ENCODE data around the gene SRL.
A peak's percentile ranks its signal among the peaks of the same experiment; 100 is the strongest.

Gene SRL

DNA sequence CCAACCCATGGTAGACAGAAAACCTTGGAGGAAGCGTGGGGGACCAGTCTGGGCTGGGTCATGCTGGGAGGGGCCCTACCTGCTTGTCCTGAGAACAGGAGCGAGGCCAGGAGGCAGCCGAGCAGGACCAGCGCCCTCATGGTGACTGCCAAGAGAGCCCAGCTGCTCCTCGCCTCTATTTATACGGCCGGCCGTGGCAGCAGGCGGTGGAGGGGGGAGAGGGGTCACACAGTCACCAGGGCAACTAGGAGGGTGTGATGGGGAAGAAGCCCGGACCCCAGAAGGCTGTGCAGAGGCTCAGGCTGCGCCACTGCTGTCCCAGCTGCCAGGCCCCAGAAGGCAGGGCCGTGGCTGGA lies at the start of gene SRL:
Gene SRL (minus strand): TSS at position 153 of the 356 bp plus-strand sequence. CDS start 13 bp downstream, at position 140.
- no peaks in the 10 kb centered on the region for H3K36me3 ChIP-seq (ENCODE audit: control insufficient read depth in 1 of 2, insufficient read depth in 2 of 2, low read length in 2 of 2)
- no peaks in the 10 kb centered on the region for H3K9me3 ChIP-seq (ENCODE audit: control insufficient read depth in 1 of 2, low read length in 2 of 2)
- H3K9ac ChIP-seq (ENCODE audit: low read depth in 1 of 2, low read length in 2 of 2): no peak within 1 kb of the TSS
- no peak within 1 kb of the TSS for H3K4me3 ChIP-seq (ENCODE audit: low read depth in 1 of 2, low read length in 2 of 2)
- H3K27me3 ChIP-seq (ENCODE audit: control insufficient read depth in 1 of 2, insufficient read depth in 2 of 2, low read length in 2 of 2): no peaks in the 10 kb centered on the region
- H3K4me1 ChIP-seq (ENCODE audit: control insufficient read depth in 1 of 2, insufficient read depth in 2 of 2, low read length in 2 of 2): peaks cover 5 to 9% of the 10 kb centered on the region in 2 donors
- no peak within 1 kb of the TSS for H3K27ac ChIP-seq (ENCODE audit: low read depth, low read length)

- Histone ChIP-seq H3K4me1 (ENCODE audit: control insufficient read depth in 1 of 2, insufficient read depth in 2 of 2, low read length in 2 of 2) (peaks cover 3 to 7% of the 10 kb centered on the region in 2 donors), H3K27me3 (ENCODE audit: control insufficient read depth in 1 of 2, insufficient read depth in 2 of 2, low read length in 2 of 2) (no peaks in the 10 kb centered on the region), H3K9ac (ENCODE audit: low read depth in 1 of 2, low read length in 2 of 2) (no peak overlapping the region), H3K9me3 (ENCODE audit: control insufficient read depth in 1 of 2, low read length in 2 of 2) (no peaks in the 10 kb centered on the region), H3K27ac (ENCODE audit: low read depth, low read length) (no peak overlapping the region), H3K36me3 (ENCODE audit: control insufficient read depth in 1 of 2, insufficient read depth in 2 of 2, low read length in 2 of 2) (no peaks in the 10 kb centered on the region), H3K4me3 (ENCODE audit: low read depth in 1 of 2, low read length in 2 of 2) (no peak overlapping the region)
Observed at GRCh38 chr16:4290236-4290830, 48.5 kb upstream of the SRL start.

DNA sequence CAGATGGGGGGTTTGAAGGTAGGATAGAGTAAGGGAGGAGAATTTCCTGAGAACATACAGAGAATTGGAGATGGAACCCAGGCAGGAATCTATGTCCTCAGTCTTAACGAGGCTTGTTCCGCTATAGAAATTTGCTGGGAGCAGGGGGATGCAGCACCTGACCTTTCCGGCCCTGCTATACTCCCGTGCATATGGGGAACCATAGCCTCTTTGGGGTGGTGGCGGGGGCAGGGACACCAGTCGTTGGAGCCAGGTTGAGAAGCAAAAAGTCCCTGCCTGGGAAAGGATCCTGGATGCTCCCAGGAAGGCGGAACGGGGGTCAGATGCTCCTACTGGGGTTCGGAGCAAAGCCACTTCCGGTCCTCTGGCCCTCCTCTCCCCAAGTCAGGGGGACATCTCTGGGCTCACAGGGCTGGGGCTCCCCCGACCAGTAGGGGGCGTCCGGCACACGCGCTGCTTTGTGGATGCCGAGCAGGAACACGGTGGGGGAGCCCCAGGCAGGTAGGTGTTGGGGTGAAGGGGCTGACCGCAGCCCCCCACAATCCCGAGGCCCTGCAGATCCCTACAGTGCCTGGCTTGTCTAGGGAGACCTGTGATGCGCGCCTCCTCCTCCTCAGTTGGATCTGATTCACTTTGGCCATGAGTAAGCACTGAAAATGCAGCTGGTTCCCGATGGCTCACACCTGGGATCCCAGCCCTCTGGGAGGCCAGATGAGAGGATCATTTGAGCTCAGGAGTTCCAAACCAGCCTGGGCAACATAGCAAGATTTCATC lies 46.5 kb upstream of the SRL start:
- H3K9ac ChIP-seq (ENCODE audit: low read depth in 1 of 2, low read length in 2 of 2): no peak overlapping the region
- no peak overlapping the region for H3K4me3 ChIP-seq (ENCODE audit: low read depth in 1 of 2, low read length in 2 of 2)
- no peaks in the 10 kb centered on the region for H3K9me3 ChIP-seq (ENCODE audit: control insufficient read depth in 1 of 2, low read length in 2 of 2)

DNA sequence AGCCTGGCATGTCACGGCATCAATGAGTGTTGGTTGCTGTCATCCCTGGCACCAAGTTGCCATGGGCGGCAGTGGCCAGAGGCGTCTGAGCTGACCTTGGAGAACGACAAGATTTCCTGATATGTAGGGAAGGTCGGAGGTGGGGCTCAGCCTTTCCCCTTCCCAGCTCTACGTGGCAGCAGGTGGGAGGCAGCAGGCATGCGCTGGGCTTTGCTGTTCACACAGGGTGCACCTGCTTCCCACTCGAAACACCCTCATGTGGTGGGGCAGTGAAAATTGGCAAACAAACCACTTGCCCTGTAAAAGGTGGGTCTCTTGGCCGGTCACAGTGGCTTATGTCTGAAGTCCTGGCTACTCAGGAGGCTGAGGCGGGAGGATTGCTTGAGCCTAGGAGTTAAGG lies 43.3 kb upstream of the SRL start:
- H3K27ac ChIP-seq (ENCODE audit: low read depth, low read length): no peak overlapping the region
- H3K9me3 ChIP-seq (ENCODE audit: control insufficient read depth in 1 of 2, low read length in 2 of 2): no peaks in the 10 kb centered on the region
- no peaks in the 10 kb centered on the region for H3K27me3 ChIP-seq (ENCODE audit: control insufficient read depth in 1 of 2, insufficient read depth in 2 of 2, low read length in 2 of 2)
- no peak overlapping the region for H3K4me3 ChIP-seq (ENCODE audit: low read depth in 1 of 2, low read length in 2 of 2)
- peaks cover 3 to 7% of the 10 kb centered on the region in 2 donors for H3K4me1 ChIP-seq (ENCODE audit: control insufficient read depth in 1 of 2, insufficient read depth in 2 of 2, low read length in 2 of 2)
- no peaks in the 10 kb centered on the region for H3K36me3 ChIP-seq (ENCODE audit: control insufficient read depth in 1 of 2, insufficient read depth in 2 of 2, low read length in 2 of 2)
- H3K9ac ChIP-seq (ENCODE audit: low read depth in 1 of 2, low read length in 2 of 2): no peak overlapping the region

More for the DNA sequence above, 46.5 kb upstream of the SRL start:
- Histone ChIP-seq H3K27ac (ENCODE audit: low read depth, low read length) (no peak overlapping the region), H3K27me3 (ENCODE audit: control insufficient read depth in 1 of 2, insufficient read depth in 2 of 2, low read length in 2 of 2) (no peaks in the 10 kb centered on the region), H3K36me3 (ENCODE audit: control insufficient read depth in 1 of 2, insufficient read depth in 2 of 2, low read length in 2 of 2) (no peaks in the 10 kb centered on the region), H3K4me1 (ENCODE audit: control insufficient read depth in 1 of 2, insufficient read depth in 2 of 2, low read length in 2 of 2) (peaks cover 3 to 7% of the 10 kb centered on the region in 2 donors)

DNA sequence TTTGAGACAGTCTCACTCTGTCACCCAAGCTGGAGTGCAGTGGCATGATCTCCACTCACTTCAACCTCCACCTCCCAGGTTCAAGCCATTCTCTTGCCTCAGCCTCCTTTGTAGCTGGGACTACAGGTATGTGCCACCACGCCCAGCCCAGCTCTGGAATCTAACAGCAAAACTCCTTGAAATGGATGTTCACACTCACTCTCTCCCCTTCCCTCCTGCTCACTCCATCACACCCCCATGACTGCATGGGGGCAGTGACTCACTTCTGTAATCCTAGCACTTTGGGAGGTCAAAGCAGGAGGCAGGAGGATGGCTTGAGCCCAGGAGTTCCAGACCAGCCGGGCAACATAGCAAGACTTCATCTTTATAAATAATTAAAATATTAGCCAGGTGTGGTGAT lies 42.1 kb upstream of the SRL start:
- H3K9ac ChIP-seq (ENCODE audit: low read depth in 1 of 2, low read length in 2 of 2): no peak overlapping the region
- no peaks in the 10 kb centered on the region for H3K27me3 ChIP-seq (ENCODE audit: control insufficient read depth in 1 of 2, insufficient read depth in 2 of 2, low read length in 2 of 2)
- H3K27ac ChIP-seq (ENCODE audit: low read depth, low read length): no peak overlapping the region
- peaks cover 3 to 7% of the 10 kb centered on the region in 2 donors for H3K4me1 ChIP-seq (ENCODE audit: control insufficient read depth in 1 of 2, insufficient read depth in 2 of 2, low read length in 2 of 2)
- no peaks in the 10 kb centered on the region for H3K36me3 ChIP-seq (ENCODE audit: control insufficient read depth in 1 of 2, insufficient read depth in 2 of 2, low read length in 2 of 2)
- no peaks in the 10 kb centered on the region for H3K9me3 ChIP-seq (ENCODE audit: control insufficient read depth in 1 of 2, low read length in 2 of 2)
- H3K4me3 ChIP-seq (ENCODE audit: low read depth in 1 of 2, low read length in 2 of 2): no peak overlapping the region

- Histone ChIP-seq H3K4me1 (ENCODE audit: control insufficient read depth in 1 of 2, insufficient read depth in 2 of 2, low read length in 2 of 2) (peaks cover 3 to 5% of the 10 kb centered on the region in 2 donors), H3K36me3 (ENCODE audit: control insufficient read depth in 1 of 2, insufficient read depth in 2 of 2, low read length in 2 of 2) (no peaks in the 10 kb centered on the region), H3K4me3 (ENCODE audit: low read depth in 1 of 2, low read length in 2 of 2) (no peak overlapping the region), H3K27ac (ENCODE audit: low read depth, low read length) (no peak overlapping the region), H3K9me3 (ENCODE audit: control insufficient read depth in 1 of 2, low read length in 2 of 2) (no peaks in the 10 kb centered on the region), H3K9ac (ENCODE audit: low read depth in 1 of 2, low read length in 2 of 2) (no peak overlapping the region), H3K27me3 (ENCODE audit: control insufficient read depth in 1 of 2, insufficient read depth in 2 of 2, low read length in 2 of 2) (no peaks in the 10 kb centered on the region)
Observed at GRCh38 chr16:4283441-4283840, 41.6 kb upstream of the SRL start.

DNA sequence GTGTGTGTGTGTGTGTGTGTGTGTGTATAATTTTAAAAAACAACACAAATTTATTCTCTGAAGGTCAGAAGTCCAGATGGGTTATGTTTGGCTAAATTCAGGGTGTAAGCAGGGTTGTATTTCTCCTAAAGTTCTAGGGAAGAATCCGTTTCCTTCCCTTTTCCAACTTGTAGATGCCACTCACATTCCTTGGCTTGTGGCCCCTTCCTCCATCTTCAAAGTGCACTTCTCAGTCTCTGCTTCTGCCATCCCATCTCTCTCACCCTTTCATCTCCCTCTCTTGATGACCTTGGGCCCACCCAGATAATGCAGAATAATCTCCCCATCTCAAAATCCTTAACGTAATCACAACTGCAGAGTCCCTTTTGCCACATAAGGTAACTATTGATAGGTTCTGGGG lies 38.7 kb upstream of the SRL start:
- Histone ChIP-seq H3K9me3 (ENCODE audit: control insufficient read depth in 1 of 2, low read length in 2 of 2) (no peaks in the 10 kb centered on the region), H3K27me3 (ENCODE audit: control insufficient read depth in 1 of 2, insufficient read depth in 2 of 2, low read length in 2 of 2) (no peaks in the 10 kb centered on the region), H3K27ac (ENCODE audit: low read depth, low read length) (no peak overlapping the region), H3K36me3 (ENCODE audit: control insufficient read depth in 1 of 2, insufficient read depth in 2 of 2, low read length in 2 of 2) (no peaks in the 10 kb centered on the region), H3K9ac (ENCODE audit: low read depth in 1 of 2, low read length in 2 of 2) (no peak overlapping the region), H3K4me3 (ENCODE audit: low read depth in 1 of 2, low read length in 2 of 2) (no peak overlapping the region), H3K4me1 (ENCODE audit: control insufficient read depth in 1 of 2, insufficient read depth in 2 of 2, low read length in 2 of 2) (no peaks in the 10 kb centered on the region)

DNA sequence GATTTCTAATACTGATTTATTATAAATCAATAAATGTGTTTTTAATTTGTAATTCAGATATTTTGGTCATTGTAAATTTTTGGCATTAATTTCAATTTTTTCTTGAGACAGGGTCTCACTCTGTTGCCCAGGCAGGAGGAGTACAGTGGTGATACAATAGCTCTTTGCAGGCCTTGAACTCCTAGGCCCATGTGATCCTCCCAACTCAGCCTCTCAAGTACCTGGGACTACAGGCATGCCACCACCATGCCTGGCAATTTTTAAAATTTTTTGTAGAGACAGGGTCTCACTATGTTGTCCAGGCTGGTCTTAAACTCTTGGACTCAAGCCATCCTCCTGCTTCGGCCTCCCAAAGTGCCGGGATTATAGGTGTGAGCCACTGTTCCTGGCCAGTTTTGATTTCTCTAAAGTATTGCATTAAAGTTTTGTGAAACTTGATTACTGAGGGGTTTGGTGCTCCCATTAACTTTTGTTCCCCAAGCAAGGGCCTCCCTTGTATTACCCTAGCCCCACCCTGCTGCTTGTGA lies 36.2 kb upstream of the SRL start:
- H3K9me3 ChIP-seq (ENCODE audit: control insufficient read depth in 1 of 2, low read length in 2 of 2): no peaks in the 10 kb centered on the region
- H3K4me3 ChIP-seq (ENCODE audit: low read depth in 1 of 2, low read length in 2 of 2): no peak overlapping the region
- H3K9ac ChIP-seq (ENCODE audit: low read depth in 1 of 2, low read length in 2 of 2): no peak overlapping the region
- no peaks in the 10 kb centered on the region for H3K27me3 ChIP-seq (ENCODE audit: control insufficient read depth in 1 of 2, insufficient read depth in 2 of 2, low read length in 2 of 2)
- H3K27ac ChIP-seq (ENCODE audit: low read depth, low read length): no peak overlapping the region
- no peaks in the 10 kb centered on the region for H3K36me3 ChIP-seq (ENCODE audit: control insufficient read depth in 1 of 2, insufficient read depth in 2 of 2, low read length in 2 of 2)
- peaks cover 0 to 4% of the 10 kb centered on the region in 2 donors for H3K4me1 ChIP-seq (ENCODE audit: control insufficient read depth in 1 of 2, insufficient read depth in 2 of 2, low read length in 2 of 2)

GRCh38 chr16:4275861-4276260 lies 34.0 kb upstream of the SRL start:
- H3K27me3 ChIP-seq (ENCODE audit: control insufficient read depth in 1 of 2, insufficient read depth in 2 of 2, low read length in 2 of 2): no peaks in the 10 kb centered on the region
- no peak overlapping the region for H3K9ac ChIP-seq (ENCODE audit: low read depth in 1 of 2, low read length in 2 of 2)
- H3K4me3 ChIP-seq (ENCODE audit: low read depth in 1 of 2, low read length in 2 of 2): no peak overlapping the region
- no peaks in the 10 kb centered on the region for H3K9me3 ChIP-seq (ENCODE audit: control insufficient read depth in 1 of 2, low read length in 2 of 2)
- no peak overlapping the region for H3K27ac ChIP-seq (ENCODE audit: low read depth, low read length)
- peaks cover 0 to 9% of the 10 kb centered on the region in 2 donors for H3K4me1 ChIP-seq (ENCODE audit: control insufficient read depth in 1 of 2, insufficient read depth in 2 of 2, low read length in 2 of 2)
- no peaks in the 10 kb centered on the region for H3K36me3 ChIP-seq (ENCODE audit: control insufficient read depth in 1 of 2, insufficient read depth in 2 of 2, low read length in 2 of 2)

DNA sequence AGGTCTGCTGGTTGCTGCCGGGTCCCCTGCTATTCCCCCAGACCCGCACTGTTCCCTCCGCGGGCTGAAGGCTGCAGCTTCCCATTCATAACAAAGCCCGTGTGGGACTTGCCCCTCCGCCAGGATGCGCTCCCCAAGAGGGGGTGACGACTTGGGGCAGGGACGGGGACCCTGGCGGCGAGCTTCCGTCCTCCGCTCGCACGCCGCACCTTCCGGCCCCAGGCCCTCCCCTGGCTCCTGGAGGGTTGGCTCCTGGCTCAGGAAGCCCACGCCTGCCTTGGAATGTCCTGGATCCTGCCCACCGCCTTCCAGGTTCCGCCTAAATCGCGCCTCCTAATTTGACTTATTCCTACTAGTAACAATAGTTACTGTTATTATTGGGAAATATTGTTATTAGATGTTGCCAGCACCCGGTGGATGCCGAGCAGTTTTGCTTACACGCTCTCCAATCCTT lies 32.0 kb upstream of the SRL start:
- Histone ChIP-seq H3K27ac (ENCODE audit: low read depth, low read length) (peak overlapping the region; percentile 80), H3K36me3 (ENCODE audit: control insufficient read depth in 1 of 2, insufficient read depth in 2 of 2, low read length in 2 of 2) (no peaks in the 10 kb centered on the region), H3K27me3 (ENCODE audit: control insufficient read depth in 1 of 2, insufficient read depth in 2 of 2, low read length in 2 of 2) (no peaks in the 10 kb centered on the region), H3K9me3 (ENCODE audit: control insufficient read depth in 1 of 2, low read length in 2 of 2) (no peaks in the 10 kb centered on the region), H3K9ac (ENCODE audit: low read depth in 1 of 2, low read length in 2 of 2) (peak overlapping the region; percentile 39 to 56), H3K4me1 (ENCODE audit: control insufficient read depth in 1 of 2, insufficient read depth in 2 of 2, low read length in 2 of 2) (peaks cover 0 to 13% of the 10 kb centered on the region in 2 donors), H3K4me3 (ENCODE audit: low read depth in 1 of 2, low read length in 2 of 2) (peak overlapping the region; percentile 68 to 72)
